Measurements from ENCODE around the gene CST7. TPM values are rescaled to one million over a fixed set of nuclear protein-coding genes. Genes with fewer than 3 reads are reported as not detected.
A peak's percentile ranks its signal among the peaks of the same experiment; 100 is the strongest.

Gene CST7
- total RNA-seq, 1 experiment from 2014 or later: not detected

GRCh38 chr20:24998121-24998520 is 49.1 kb downstream of the CST7 start:
- Histone ChIP-seq H3K27ac (ENCODE audit: low read length) (no peak overlapping the region; the same call in 1 of the 2 replicates), H3K4me3 (ENCODE audit: low read depth in 2 of 2, low read length in 2 of 2) (no peak overlapping the region), H3K27me3 (ENCODE audit: control insufficient read depth, insufficient read depth, low read length) (no peaks in the 10 kb centered on the region), H3K36me3 (ENCODE audit: control insufficient read depth, insufficient read depth, low read length) (no peaks in the 10 kb centered on the region), H3K9me3 (ENCODE audit: control insufficient read depth, insufficient read depth, low read depth, low read length) (peaks cover 3% of the 10 kb centered on the region; the same call in 1 of the 2 replicates), H3K4me1 (ENCODE audit: control insufficient read depth, insufficient read depth, low read length) (peaks cover 34% of the 10 kb centered on the region)
- ATAC-seq: no peak
- TF ChIP-seq REST (IDR thresholded peaks at IDR 0.05; ENCODE audit: insufficient read depth in 1 of 2, low read depth in 2 of 2, low read length in 1 of 2) (no peak), POLR2AphosphoS5 (IDR thresholded peaks at IDR 0.05; ENCODE audit: low read depth, low read length) (no peak), SIN3A (IDR thresholded peaks at IDR 0.05; ENCODE audit: borderline replicate concordance, insufficient read depth, low read depth, low read length) (no peak), CTCF (IDR thresholded peaks at IDR 0.05) (no peak), TCF7L2 (IDR thresholded peaks at IDR 0.05; ENCODE audit: low read depth, low read length) (no peak)
- intact Hi-C loops (cut with micrococcal nuclease; ENCODE audit: unreplicated experiment) (loop anchor here (10.0 kb wide), 1 partner anchor 297 kb away; no protein-coding TSS in a partner anchor), in situ Hi-C loops (cut with HindIII; ENCODE audit: low pct_unique_long_range_greater_than_20kb, low sequenced_read_pairs) (no loop called here)
- ChIA-PET POLR2A (no interaction called here), CTCF (interaction anchor here (1.5 kb wide), 1 partner anchor 180 kb away, joined by 4 read pairs; no protein-coding TSS in a partner anchor)
- no TSS peak for BruUV-seq (replicated peaks)
- no peak for DNase-seq (ENCODE audit: low read depth, low spot score)

GRCh38 chr20:24998631-24999445 is 49.8 kb downstream of the CST7 start:
- peaks cover 27% of the 10 kb centered on the region for H3K4me1 ChIP-seq (ENCODE audit: control insufficient read depth, insufficient read depth, low read length)
- TF ChIP-seq POLR2AphosphoS5 (IDR thresholded peaks at IDR 0.05; ENCODE audit: low read depth, low read length) (no peak), REST (IDR thresholded peaks at IDR 0.05; ENCODE audit: insufficient read depth in 1 of 2, low read depth in 2 of 2, low read length in 1 of 2) (no peak), SIN3A (IDR thresholded peaks at IDR 0.05; ENCODE audit: borderline replicate concordance, insufficient read depth, low read depth, low read length) (no peak), CTCF (IDR thresholded peaks at IDR 0.05) (no peak), TCF7L2 (IDR thresholded peaks at IDR 0.05; ENCODE audit: low read depth, low read length) (no peak)
- no peaks in the 10 kb centered on the region for H3K27me3 ChIP-seq (ENCODE audit: control insufficient read depth, insufficient read depth, low read length)
- BruUV-seq (replicated peaks): no TSS peak
- H3K4me3 ChIP-seq (ENCODE audit: low read depth in 2 of 2, low read length in 2 of 2): no peak overlapping the region
- CTCF ChIA-PET: interaction anchor here (1.5 kb wide), 1 partner anchor 180 kb away, joined by 4 read pairs; no protein-coding TSS in a partner anchor
- peak overlapping the region; percentile 65; the same call in 1 of the 2 replicates for H3K27ac ChIP-seq (ENCODE audit: low read length)
- H3K36me3 ChIP-seq (ENCODE audit: control insufficient read depth, insufficient read depth, low read length): no peaks in the 10 kb centered on the region
- DNase-seq (ENCODE audit: low read depth, low spot score): no peak
- intact Hi-C loops (cut with micrococcal nuclease; ENCODE audit: unreplicated experiment): loop anchor here (10.0 kb wide), 1 partner anchor 296 kb away; no protein-coding TSS in a partner anchor
- peaks cover 4% of the 10 kb centered on the region; the same call in 1 of the 2 replicates for H3K9me3 ChIP-seq (ENCODE audit: control insufficient read depth, insufficient read depth, low read depth, low read length)
- in situ Hi-C loops (cut with HindIII; ENCODE audit: low pct_unique_long_range_greater_than_20kb, low sequenced_read_pairs): no loop called here
- no peak for ATAC-seq
- POLR2A ChIA-PET: no interaction called here
